Fibroblast of lung (primary cell): ENCODE data around the gene FER. TPM values are rescaled to one million over a fixed set of nuclear protein-coding genes. Genes with fewer than 3 reads are reported as not detected.

Source experiments
- DNase-seq, 2 donors: peaks; one replicate each; pipeline versions ENCODE4 v3.0.0 to v3.0.0-alpha.2; 2010; ENCODE audit warnings: low read depth in 2 of 2
- H2AFZ ChIP-seq: 2 replicates; pipeline ENCODE4 v1.5.1; 2012; ENCODE audit warnings: low read length, control low read depth, inconsistent platforms
- H3K27ac ChIP-seq: 2 replicates; pipeline ENCODE4 v1.5.1; 2011; ENCODE audit warnings: low read length, control low read depth; ENCODE audit not compliant: insufficient read depth
- H3K27me3 ChIP-seq: 2 replicates; pipeline ENCODE4 v1.5.1; 2011; ENCODE audit warnings: mild to moderate bottlenecking, low read length; ENCODE audit not compliant: control insufficient read depth, insufficient read depth
- H3K36me3 ChIP-seq: 2 replicates; pipeline ENCODE4 v1.5.1; 2011; ENCODE audit warnings: low read length; ENCODE audit not compliant: control insufficient read depth, insufficient read depth
- H3K4me1 ChIP-seq: 2 replicates; pipeline ENCODE4 v1.5.1; 2011; ENCODE audit warnings: low read length; ENCODE audit not compliant: control insufficient read depth, insufficient read depth; ENCODE audit errors: extremely low read depth
- H3K4me2 ChIP-seq: 2 replicates; pipeline ENCODE4 v1.5.1; 2011; ENCODE audit warnings: low read length, control low read depth; ENCODE audit not compliant: insufficient read depth; ENCODE audit errors: extremely low read depth
- H3K4me3 ChIP-seq, 4 experiments: fragments of 200-600 bp in 1 of 4; sonication (generic) in 1 of 4; replicated peaks in 1 of 4; 2 replicates each; pipeline ENCODE4 v1.5.1; 2011 to 2016; ENCODE audit warnings: low read length in 4 of 4, low read depth in 3 of 4, mild to moderate bottlenecking in 3 of 4, control low read depth in 2 of 4, inconsistent platforms in 1 of 4, mixed read lengths in 1 of 4; ENCODE audit not compliant: insufficient read depth in 1 of 4; ENCODE audit errors: control extremely low read depth in 1 of 4
- H3K79me2 ChIP-seq: 2 replicates; pipeline ENCODE4 v1.5.1; 2012; ENCODE audit warnings: mild to moderate bottlenecking, low read length, inconsistent platforms; ENCODE audit not compliant: control insufficient read depth, insufficient read depth
- H3K9ac ChIP-seq: 2 replicates; pipeline ENCODE4 v1.5.1; 2011; ENCODE audit warnings: mild to moderate bottlenecking, low read length, control low read depth; ENCODE audit not compliant: insufficient read depth
- H3K9me3 ChIP-seq: 2 replicates; pipeline ENCODE4 v1.5.1; 2012; ENCODE audit warnings: low read depth, low read length; ENCODE audit not compliant: control insufficient read depth, insufficient read depth
- H4K20me1 ChIP-seq: 2 replicates; pipeline ENCODE4 v1.5.1; 2011; ENCODE audit warnings: low read length; ENCODE audit not compliant: control insufficient read depth, insufficient read depth; ENCODE audit errors: extremely low read depth
- CTCF ChIP-seq, 2 donors: IDR thresholded peaks in 1 of 2; conservative IDR thresholded peaks in 1 of 2; 1 replicate in 1 of 2; 2 replicates in 1 of 2; pipeline ENCODE4 v1.5.1; 2011 to 2012; ENCODE audit warnings: low read length in 2 of 2, control low read depth in 1 of 2, inconsistent platforms in 1 of 2, low read depth in 1 of 2, mild to moderate bottlenecking in 1 of 2
- EZH2 ChIP-seq: IDR thresholded peaks from 2 replicates; pipeline ENCODE4 v1.5.1; 2012; ENCODE audit warnings: low read length, control low read depth, mild to moderate bottlenecking; ENCODE audit errors: missing control alignments
- polyA plus RNA-seq, 2 donors: library from polyadenylated mRNA; depleted of rRNA in 1 of 2; stranded (reverse) in 1 of 2; unstranded in 1 of 2; fragments of >200 nt; gene quantifications; 2 replicates each; pipeline ENCODE4 v1.2.1, GENCODE V29; 2011 to 2012; ENCODE audit warnings: missing spikeins in 1 of 2
- total RNA-seq: library from RNA; depleted of rRNA; stranded (reverse); fragments of >200 nt; gene quantifications from 2 replicates; pipeline ENCODE4 v1.2.1, GENCODE V29; 2014

The FER gene
- total and polyA plus RNA-seq, 2 donors (not counting 1 experiment from before 2014, with no cell fraction given) = 12.2 to 21.3 TPM

- no peaks in the 10 kb centered on the region for H4K20me1 ChIP-seq
- peaks cover 12% of the 10 kb centered on the region for H3K79me2 ChIP-seq
- H2AFZ ChIP-seq = no peak overlapping the region
- H3K4me1 ChIP-seq = no peaks in the 10 kb centered on the region
- H3K9me3 ChIP-seq = no peaks in the 10 kb centered on the region
- H3K27me3 ChIP-seq = no peaks in the 10 kb centered on the region
- peak; percentile 89 to 96 for DNase-seq
- H3K36me3 ChIP-seq = no peaks in the 10 kb centered on the region
- peak overlapping the region; percentile 48 for H3K4me2 ChIP-seq
- peak overlapping the region; percentile 1 for H3K27ac ChIP-seq
- H3K9ac ChIP-seq = no peak overlapping the region
- TF ChIP-seq EZH2 (no peak), CTCF (conservative IDR thresholded peaks at IDR 0.05 in 1 of 2, IDR thresholded peaks at IDR 0.05 in 1 of 2; ENCODE audit: low read depth in 1 of 2, low read length in 2 of 2) (no peak)
- no peak overlapping the region for H3K4me3 ChIP-seq
Measured at GRCh38 chr5:108801776-108802175, 54.1 kb downstream of the FER start.

- no peak overlapping the region for H3K4me2 ChIP-seq
- TF ChIP-seq EZH2 (no peak), CTCF (conservative IDR thresholded peaks at IDR 0.05 in 1 of 2, IDR thresholded peaks at IDR 0.05 in 1 of 2; ENCODE audit: low read depth in 1 of 2, low read length in 2 of 2) (no peak)
- H4K20me1 ChIP-seq = no peaks in the 10 kb centered on the region
- no peaks in the 10 kb centered on the region for H3K4me1 ChIP-seq
- H2AFZ ChIP-seq = no peak overlapping the region
- no peak overlapping the region for H3K4me3 ChIP-seq
- no peak overlapping the region for H3K27ac ChIP-seq
- no peak for DNase-seq
- no peaks in the 10 kb centered on the region for H3K9me3 ChIP-seq
- no peaks in the 10 kb centered on the region for H3K36me3 ChIP-seq
- H3K79me2 ChIP-seq = peaks cover 8% of the 10 kb centered on the region
- H3K9ac ChIP-seq = no peak overlapping the region
- no peaks in the 10 kb centered on the region for H3K27me3 ChIP-seq
Measured at GRCh38 chr5:108810717-108811116, 63.0 kb downstream of the FER start.

- Histone ChIP-seq H3K9me3 (no peaks in the 10 kb centered on the region), H2AFZ (peak overlapping the region; percentile 10), H3K9ac (no peak overlapping the region), H3K4me2 (peak overlapping the region; percentile 54), H4K20me1 (no peaks in the 10 kb centered on the region), H3K79me2 (peaks cover 7% of the 10 kb centered on the region), H3K27ac (no peak overlapping the region), H3K27me3 (no peaks in the 10 kb centered on the region), H3K36me3 (no peaks in the 10 kb centered on the region), H3K4me1 (no peaks in the 10 kb centered on the region), H3K4me3 (peak overlapping the region in 2 of 4 experiments; percentile 15 to 26)
- no peak for TF ChIP-seq EZH2
- TF ChIP-seq CTCF (conservative IDR thresholded peaks at IDR 0.05 in 1 of 2, IDR thresholded peaks at IDR 0.05 in 1 of 2; ENCODE audit: low read depth in 1 of 2, low read length in 2 of 2) = no peak
- no peak for DNase-seq
Measured at GRCh38 chr5:108813673-108814072, 66.0 kb downstream of the FER start.
